PC-3 (cell line): ENCODE measurements around the gene OTOF. TPM values are rescaled to one million over a fixed set of nuclear protein-coding genes. Genes with fewer than 3 reads are reported as not detected.

Source experiments
- ATAC-seq: fragments of 200-7000 bp; cut with Tn5 transposase; 2 replicates; pipeline ENCODE4 v1.9.1; 2020; ENCODE audit warnings: mild to moderate bottlenecking, moderate library complexity
- BruUV-seq: library from RNA; stranded (reverse); fragments of 400-500 nt; replicated peaks from 2 replicates; lab custom pipeline; 2021; lab: Mats Ljungman, UMichigan
- CTCF ChIA-PET: fragments of 300-600 bp; sonication (Branson Sonifier 250); formaldehyde crosslinking; loops from one replicate; lab custom pipeline; 2022; ENCODE audit warnings: antibody characterized with exemption; lab: Charles Lee
- POLR2A ChIA-PET: fragments of 300-600 bp; sonication (Branson Sonifier 250); formaldehyde crosslinking; loops from one replicate; lab custom pipeline; 2022; ENCODE audit warnings: antibody characterized with exemption; ENCODE audit not compliant: unreplicated experiment; lab: Charles Lee
- DNase-seq: peaks from one replicate; pipeline ENCODE4 v3.0.0-alpha.2; 2015
- H2AFZ ChIP-seq: fragments of 300-600 bp; sonication (generic); 2 replicates; pipeline ENCODE4 v1.6.0; 2016; ENCODE audit warnings: antibody characterized with exemption, low read length
- H3F3A ChIP-seq: fragments of 300-600 bp; sonication (generic); one replicate; pipeline ENCODE4 v1.6.0; 2017; ENCODE audit warnings: antibody characterized with exemption, low read length, control low read depth, mild to moderate bottlenecking; ENCODE audit not compliant: unreplicated experiment
- H3K27ac ChIP-seq: fragments of 300-600 bp; sonication (generic); 2 replicates; pipeline ENCODE4 v1.5.1; 2016; ENCODE audit warnings: mild to moderate bottlenecking, low read length
- H3K27me3 ChIP-seq: fragments of 300-600 bp; sonication (generic); 2 replicates; pipeline ENCODE4 v1.6.1; 2016; ENCODE audit warnings: low read length, mixed read lengths
- H3K36me3 ChIP-seq: fragments of 300-600 bp; sonication (generic); 2 replicates; pipeline ENCODE4 v1.6.1; 2016; ENCODE audit warnings: low read depth, mixed run types, low read length, mixed read lengths
- H3K4me1 ChIP-seq: fragments of 300-600 bp; sonication (generic); 2 replicates; pipeline ENCODE4 v1.5.1; 2016; ENCODE audit warnings: low read length; ENCODE audit not compliant: insufficient read depth
- H3K4me2 ChIP-seq: fragments of 300-600 bp; sonication (generic); 2 replicates; pipeline ENCODE4 v1.6.0; 2016; ENCODE audit warnings: low read length
- H3K4me3 ChIP-seq: fragments of 300-600 bp; sonication (generic); 2 replicates; pipeline ENCODE4 v1.5.1; 2016; ENCODE audit warnings: mild to moderate bottlenecking, low read length, mixed read lengths
- H3K79me2 ChIP-seq: fragments of 300-600 bp; sonication (generic); 2 replicates; pipeline ENCODE4 v1.6.1; 2017; ENCODE audit warnings: low read length, mixed read lengths
- H3K9ac ChIP-seq: fragments of 300-600 bp; sonication (generic); 2 replicates; pipeline ENCODE4 v1.6.0; 2016; ENCODE audit warnings: mild to moderate bottlenecking, low read length
- H3K9me2 ChIP-seq: fragments of 300-600 bp; sonication (generic); replicated peaks from 2 replicates; pipeline ENCODE4 v1.6.1; 2016; ENCODE audit warnings: mixed run types, low read length, mixed read lengths
- H3K9me3 ChIP-seq: fragments of 300-600 bp; sonication (generic); 2 replicates; pipeline ENCODE4 v1.6.1; 2016; ENCODE audit warnings: low read length, mixed read lengths
- H4K20me1 ChIP-seq: fragments of 300-600 bp; sonication (generic); 2 replicates; pipeline ENCODE4 v1.6.1; 2016; ENCODE audit warnings: low read length, mixed read lengths
- EZH2 ChIP-seq: fragments of 300-600 bp; sonication (generic); IDR thresholded peaks from one replicate; pipeline ENCODE4 v1.6.1; 2017; ENCODE audit warnings: antibody characterized with exemption, mild to moderate bottlenecking, low read length; ENCODE audit not compliant: unreplicated experiment
- EZH2phosphoT487 ChIP-seq: fragments of 300-600 bp; sonication (generic); IDR thresholded peaks from 2 replicates; pipeline ENCODE4 v1.6.1; 2018; ENCODE audit warnings: mild to moderate bottlenecking, antibody characterized with exemption, low read length, borderline replicate concordance
- intact Hi-C: fragments of 100-400 bp; cut with micrococcal nuclease; formaldehyde crosslinking; loops from 2 replicates; pipeline ENCODE4 v1.9.0; 2023
- total RNA-seq: library from RNA; depleted of rRNA; stranded (reverse); fragments of >200 nt; gene quantifications from 2 replicates; pipeline ENCODE4 v1.2.3, GENCODE V29; 2014
- TF ChIP-seq, protein P1 (sequence below): fragments of 300-600 bp; sonication (generic); conservative IDR thresholded peaks from 2 replicates; pipeline ENCODE4 v1.5.1; 2017; ENCODE audit warnings: antibody characterized with exemption, low read depth, mild to moderate bottlenecking, low read length

Gene OTOF
- total RNA-seq, 1 experiment from 2014 or later, result not detected

DNA sequence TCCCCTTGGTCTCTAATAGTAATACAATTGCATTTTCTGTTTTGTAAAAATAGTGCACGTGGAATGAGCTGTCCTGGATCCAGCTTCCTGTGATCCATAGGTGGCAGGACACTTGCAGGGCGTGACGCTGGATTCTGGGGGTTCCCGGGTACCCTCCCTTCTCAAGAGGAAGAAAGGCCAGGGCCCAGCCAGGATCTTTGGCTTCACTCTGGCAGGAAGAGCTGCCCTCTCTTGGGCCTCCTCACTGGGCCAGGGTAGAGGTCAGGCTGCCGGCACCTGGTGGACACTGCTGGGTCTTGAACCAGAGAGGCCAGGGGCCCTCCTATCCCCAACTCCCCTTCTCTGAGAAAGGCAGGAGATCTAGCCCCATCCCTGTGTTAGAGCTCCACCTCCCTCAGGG, 37.8 kb upstream of the OTOF start:
- Histone ChIP-seq H3K9ac (no peak overlapping the region), H4K20me1 (no peaks in the 10 kb centered on the region), H3K9me2 (no peaks in the 10 kb centered on the region), H3K27ac (no peak overlapping the region), H3K4me1 (no peaks in the 10 kb centered on the region), H3K4me2 (no peak overlapping the region), H3F3A (no peaks in the 10 kb centered on the region), H3K27me3 (peaks cover 48% of the 10 kb centered on the region), H3K9me3 (no peaks in the 10 kb centered on the region), H3K79me2 (no peaks in the 10 kb centered on the region), H3K4me3 (no peak overlapping the region), H3K36me3 (no peaks in the 10 kb centered on the region), H2AFZ (no peak overlapping the region)
- ChIA-PET POLR2A (no interaction called here), CTCF (no interaction called here)
- BruUV-seq, result no TSS peak
- intact Hi-C loops, result no loop called here
- DNase-seq (no peak), ATAC-seq (no peak)
- TF ChIP-seq, protein P1, sequence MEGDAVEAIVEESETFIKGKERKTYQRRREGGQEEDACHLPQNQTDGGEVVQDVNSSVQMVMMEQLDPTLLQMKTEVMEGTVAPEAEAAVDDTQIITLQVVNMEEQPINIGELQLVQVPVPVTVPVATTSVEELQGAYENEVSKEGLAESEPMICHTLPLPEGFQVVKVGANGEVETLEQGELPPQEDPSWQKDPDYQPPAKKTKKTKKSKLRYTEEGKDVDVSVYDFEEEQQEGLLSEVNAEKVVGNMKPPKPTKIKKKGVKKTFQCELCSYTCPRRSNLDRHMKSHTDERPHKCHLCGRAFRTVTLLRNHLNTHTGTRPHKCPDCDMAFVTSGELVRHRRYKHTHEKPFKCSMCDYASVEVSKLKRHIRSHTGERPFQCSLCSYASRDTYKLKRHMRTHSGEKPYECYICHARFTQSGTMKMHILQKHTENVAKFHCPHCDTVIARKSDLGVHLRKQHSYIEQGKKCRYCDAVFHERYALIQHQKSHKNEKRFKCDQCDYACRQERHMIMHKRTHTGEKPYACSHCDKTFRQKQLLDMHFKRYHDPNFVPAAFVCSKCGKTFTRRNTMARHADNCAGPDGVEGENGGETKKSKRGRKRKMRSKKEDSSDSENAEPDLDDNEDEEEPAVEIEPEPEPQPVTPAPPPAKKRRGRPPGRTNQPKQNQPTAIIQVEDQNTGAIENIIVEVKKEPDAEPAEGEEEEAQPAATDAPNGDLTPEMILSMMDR, result no peak
- TF ChIP-seq EZH2 (no peak), EZH2phosphoT487 (no peak)

DNA sequence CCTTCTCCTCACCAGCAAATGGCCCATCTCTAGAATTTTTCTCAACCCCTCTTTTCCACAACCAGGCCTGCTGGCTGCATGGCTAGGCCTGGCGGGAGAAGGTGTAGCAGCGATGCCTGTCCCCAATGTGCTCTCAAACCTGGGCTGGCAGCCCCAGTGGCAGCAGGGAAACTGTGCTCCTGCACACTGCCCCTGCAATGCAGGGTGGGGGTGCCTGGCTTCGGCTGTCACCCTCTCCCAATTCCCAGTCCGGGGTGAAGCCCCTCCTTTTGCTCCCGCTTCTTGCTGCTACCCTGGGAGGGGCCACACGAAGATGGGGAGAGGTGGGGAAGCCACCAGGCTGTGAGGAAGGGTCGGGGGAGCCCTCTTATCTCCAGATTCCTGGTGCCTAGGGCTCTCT, 36.1 kb upstream of the OTOF start:
- Histone ChIP-seq H3K79me2 (no peaks in the 10 kb centered on the region), H3F3A (no peaks in the 10 kb centered on the region), H4K20me1 (no peaks in the 10 kb centered on the region), H3K9me2 (no peaks in the 10 kb centered on the region), H3K4me3 (no peak overlapping the region), H3K4me2 (no peak overlapping the region), H3K27me3 (peaks cover 48% of the 10 kb centered on the region), H3K9ac (no peak overlapping the region), H3K27ac (no peak overlapping the region), H3K9me3 (no peaks in the 10 kb centered on the region), H2AFZ (no peak overlapping the region), H3K36me3 (no peaks in the 10 kb centered on the region), H3K4me1 (no peaks in the 10 kb centered on the region)
- intact Hi-C loops, result no loop called here
- DNase-seq, result no peak
- no peak for ATAC-seq
- no TSS peak for BruUV-seq
- TF ChIP-seq EZH2phosphoT487 (no peak), EZH2 (no peak)
- TF ChIP-seq, protein P1, result no peak
- POLR2A ChIA-PET, result no interaction called here
- CTCF ChIA-PET, result no interaction called here

DNA sequence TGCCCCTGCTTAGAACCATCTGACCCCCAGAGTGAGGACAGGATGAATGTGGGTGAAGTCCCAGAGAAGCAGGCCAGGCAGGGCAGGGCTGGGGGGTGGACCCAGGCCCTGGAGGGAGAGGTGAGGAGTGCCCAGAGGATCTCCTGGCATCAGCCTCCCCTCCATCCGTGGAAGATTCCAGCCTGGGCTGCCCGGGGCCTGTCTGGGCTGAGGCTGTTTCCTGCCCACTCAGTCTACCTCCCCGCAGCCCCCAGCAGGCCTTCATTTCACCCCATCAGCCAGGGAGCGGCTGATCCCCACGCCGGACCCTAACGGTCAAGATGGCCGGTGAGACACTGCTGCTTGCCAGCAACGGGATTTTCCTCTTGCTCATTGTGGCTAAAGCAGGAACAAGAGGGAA, 35.3 kb upstream of the OTOF start:
- TF ChIP-seq EZH2 (no peak), EZH2phosphoT487 (no peak)
- TF ChIP-seq, protein P1, result no peak
- ChIA-PET CTCF (no interaction called here), POLR2A (no interaction called here)
- H3K36me3 ChIP-seq, result no peaks in the 10 kb centered on the region
- H2AFZ ChIP-seq, result no peak overlapping the region
- no peak overlapping the region for H3K4me2 ChIP-seq
- H3K4me3 ChIP-seq, result no peak overlapping the region
- DNase-seq (no peak), ATAC-seq (no peak)
- no peaks in the 10 kb centered on the region for H3F3A ChIP-seq
- peaks cover 49% of the 10 kb centered on the region for H3K27me3 ChIP-seq
- BruUV-seq, result no TSS peak
- H3K9ac ChIP-seq, result no peak overlapping the region
- no peaks in the 10 kb centered on the region for H3K4me1 ChIP-seq
- H3K27ac ChIP-seq, result no peak overlapping the region
- H4K20me1 ChIP-seq, result no peaks in the 10 kb centered on the region
- H3K79me2 ChIP-seq, result no peaks in the 10 kb centered on the region
- H3K9me3 ChIP-seq, result no peaks in the 10 kb centered on the region
- intact Hi-C loops, result no loop called here
- no peaks in the 10 kb centered on the region for H3K9me2 ChIP-seq
